Upper lobe of right lung (tissue), 1 donor: ENCODE measurements around the gene VPS51. TPM values are rescaled to one million over a fixed set of nuclear protein-coding genes. Genes with fewer than 3 reads are reported as not detected.

ENCODE experiments used
- ATAC-seq: fragments of 200-7000 bp; cut with Tn5 transposase; one replicate; pipeline ENCODE4 v1.9.1; 2020; ENCODE audit warnings: mild to moderate bottlenecking, moderate library complexity
- DNase-seq: peaks from one replicate; pipeline ENCODE4 v3.0.0-alpha.2; 2020
- H3K27ac ChIP-seq: fragments of 200-600 bp; one replicate; pipeline ENCODE4 v1.8.0; 2022
- H3K27me3 ChIP-seq: fragments of 200-600 bp; one replicate; pipeline ENCODE4 v1.8.0; 2022; ENCODE audit warnings: mild to moderate bottlenecking
- H3K36me3 ChIP-seq: fragments of 200-600 bp; one replicate; pipeline ENCODE4 v1.8.0; 2022
- H3K4me1 ChIP-seq: fragments of 200-600 bp; one replicate; pipeline ENCODE4 v1.8.0; 2022
- H3K4me3 ChIP-seq: fragments of 200-600 bp; one replicate; pipeline ENCODE4 v1.8.0; 2022; ENCODE audit warnings: mild to moderate bottlenecking
- H3K9me3 ChIP-seq: fragments of 200-600 bp; one replicate; pipeline ENCODE4 v1.8.0; 2022
- intact Hi-C: fragments of 100-400 bp; cut with DNase I; formaldehyde crosslinking; loops from one replicate; pipeline ENCODE4 v1.11.0; 2022
- total RNA-seq: library from RNA; stranded (reverse); fragmentation: NEBNext Ultra II Directional; extraction: Animal tissue kit (Norgen Biotek cat#: 25700); gene quantifications from one replicate; pipeline ENCODE4 v1.2.1, GENCODE V29; 2021
- TF ChIP-seq, protein P1 (sequence below): fragments of 200-600 bp; IDR thresholded peaks from one replicate; pipeline ENCODE4 v1.8.0; 2022; ENCODE audit warnings: antibody characterized with exemption
- donor health status: DM: no; HTN: yes; CAD: no; lungs with severe emphysema.

VPS51 gene
- total RNA-seq, 1 donor from 2014 or later, result 101 TPM

DNA sequence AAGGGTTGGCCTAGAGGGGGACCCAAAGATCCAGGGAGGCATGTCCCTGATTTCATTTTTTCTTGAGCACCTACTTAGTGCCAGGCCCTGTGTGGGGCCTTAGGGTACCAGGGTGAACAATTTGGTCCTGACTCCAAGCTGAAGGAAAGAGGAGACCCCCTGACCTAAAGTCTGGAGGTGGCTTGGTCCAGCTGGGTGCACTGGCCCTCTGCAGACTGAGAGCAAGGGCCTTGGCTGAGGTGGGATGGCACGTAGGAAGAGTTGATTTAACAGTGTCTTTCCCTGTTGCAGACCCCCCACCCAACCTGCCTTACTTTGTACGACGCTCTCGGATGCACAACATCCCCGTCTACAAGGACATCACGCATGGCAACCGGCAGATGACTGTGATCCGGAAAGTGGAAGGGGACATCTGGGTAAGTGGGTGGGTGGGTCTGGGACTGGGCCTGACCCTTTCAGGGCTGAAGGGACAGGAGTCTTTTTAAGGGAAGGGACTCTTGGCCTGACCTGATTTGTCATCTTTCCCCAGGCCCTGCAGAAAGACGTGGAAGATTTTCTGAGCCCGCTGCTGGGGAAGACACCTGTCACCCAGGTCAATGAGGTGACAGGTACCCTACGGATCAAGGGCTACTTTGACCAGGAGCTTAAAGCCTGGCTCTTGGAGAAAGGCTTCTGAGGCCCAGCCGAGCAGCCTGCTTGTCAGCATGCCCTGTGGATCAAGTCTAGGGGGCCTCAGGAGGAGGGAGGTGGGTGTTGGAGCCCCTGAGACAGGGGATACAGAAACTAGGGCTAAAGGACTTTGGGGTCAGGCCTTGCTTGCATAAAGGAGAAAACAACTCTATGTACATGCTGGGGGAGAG is 29.4 kb downstream of the VPS51 start:
- no peaks in the 10 kb centered on the region for H3K9me3 ChIP-seq
- H3K4me3 ChIP-seq, result no peak overlapping the region
- H3K36me3 ChIP-seq, result peaks cover 72% of the 10 kb centered on the region
- no peaks in the 10 kb centered on the region for H3K27me3 ChIP-seq
- H3K4me1 ChIP-seq, result peaks cover 16% of the 10 kb centered on the region
- no peak overlapping the region for H3K27ac ChIP-seq
- peak; percentile 9 for DNase-seq
- TF ChIP-seq, protein P1, sequence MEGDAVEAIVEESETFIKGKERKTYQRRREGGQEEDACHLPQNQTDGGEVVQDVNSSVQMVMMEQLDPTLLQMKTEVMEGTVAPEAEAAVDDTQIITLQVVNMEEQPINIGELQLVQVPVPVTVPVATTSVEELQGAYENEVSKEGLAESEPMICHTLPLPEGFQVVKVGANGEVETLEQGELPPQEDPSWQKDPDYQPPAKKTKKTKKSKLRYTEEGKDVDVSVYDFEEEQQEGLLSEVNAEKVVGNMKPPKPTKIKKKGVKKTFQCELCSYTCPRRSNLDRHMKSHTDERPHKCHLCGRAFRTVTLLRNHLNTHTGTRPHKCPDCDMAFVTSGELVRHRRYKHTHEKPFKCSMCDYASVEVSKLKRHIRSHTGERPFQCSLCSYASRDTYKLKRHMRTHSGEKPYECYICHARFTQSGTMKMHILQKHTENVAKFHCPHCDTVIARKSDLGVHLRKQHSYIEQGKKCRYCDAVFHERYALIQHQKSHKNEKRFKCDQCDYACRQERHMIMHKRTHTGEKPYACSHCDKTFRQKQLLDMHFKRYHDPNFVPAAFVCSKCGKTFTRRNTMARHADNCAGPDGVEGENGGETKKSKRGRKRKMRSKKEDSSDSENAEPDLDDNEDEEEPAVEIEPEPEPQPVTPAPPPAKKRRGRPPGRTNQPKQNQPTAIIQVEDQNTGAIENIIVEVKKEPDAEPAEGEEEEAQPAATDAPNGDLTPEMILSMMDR, result no peak
- no peak for ATAC-seq
- intact Hi-C loops, result no loop called here

DNA sequence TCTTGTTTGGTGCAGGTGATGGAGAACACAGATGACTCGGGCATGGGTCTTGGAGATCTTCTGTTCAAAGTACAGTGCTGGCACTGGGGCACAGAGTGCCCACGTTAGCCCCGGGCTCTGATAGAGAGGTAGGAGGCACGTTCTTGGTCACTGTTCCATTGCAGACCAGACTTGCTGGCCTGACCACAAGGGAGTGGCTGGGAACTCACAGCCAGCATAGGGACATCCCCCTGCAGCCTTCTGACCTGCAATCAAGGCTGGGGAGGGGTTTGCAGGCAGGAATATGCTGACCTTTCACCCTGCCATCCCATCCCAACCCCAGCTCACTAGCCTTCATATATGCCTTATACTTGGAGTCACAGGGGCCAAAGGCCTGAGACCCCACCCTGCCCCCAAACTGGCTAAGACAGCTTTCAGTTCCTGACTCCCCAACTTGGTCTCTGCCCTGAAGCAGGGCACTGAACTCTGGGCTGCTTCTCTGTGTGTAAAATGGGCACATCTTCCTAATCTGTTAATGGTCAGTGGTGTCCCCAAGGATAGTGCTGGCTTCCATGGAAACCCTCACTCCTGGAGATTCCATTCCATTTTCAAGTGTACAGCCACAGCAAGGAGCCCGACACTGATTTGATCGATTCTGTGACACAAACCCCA is 30.7 kb downstream of the VPS51 start:
- ATAC-seq, result no peak
- Histone ChIP-seq H3K9me3 (no peaks in the 10 kb centered on the region), H3K4me3 (no peak overlapping the region), H3K27me3 (no peaks in the 10 kb centered on the region), H3K4me1 (peaks cover 6% of the 10 kb centered on the region), H3K36me3 (peaks cover 76% of the 10 kb centered on the region), H3K27ac (no peak overlapping the region)
- TF ChIP-seq, protein P1, result no peak
- intact Hi-C loops, result no loop called here
- DNase-seq, result no peak

DNA sequence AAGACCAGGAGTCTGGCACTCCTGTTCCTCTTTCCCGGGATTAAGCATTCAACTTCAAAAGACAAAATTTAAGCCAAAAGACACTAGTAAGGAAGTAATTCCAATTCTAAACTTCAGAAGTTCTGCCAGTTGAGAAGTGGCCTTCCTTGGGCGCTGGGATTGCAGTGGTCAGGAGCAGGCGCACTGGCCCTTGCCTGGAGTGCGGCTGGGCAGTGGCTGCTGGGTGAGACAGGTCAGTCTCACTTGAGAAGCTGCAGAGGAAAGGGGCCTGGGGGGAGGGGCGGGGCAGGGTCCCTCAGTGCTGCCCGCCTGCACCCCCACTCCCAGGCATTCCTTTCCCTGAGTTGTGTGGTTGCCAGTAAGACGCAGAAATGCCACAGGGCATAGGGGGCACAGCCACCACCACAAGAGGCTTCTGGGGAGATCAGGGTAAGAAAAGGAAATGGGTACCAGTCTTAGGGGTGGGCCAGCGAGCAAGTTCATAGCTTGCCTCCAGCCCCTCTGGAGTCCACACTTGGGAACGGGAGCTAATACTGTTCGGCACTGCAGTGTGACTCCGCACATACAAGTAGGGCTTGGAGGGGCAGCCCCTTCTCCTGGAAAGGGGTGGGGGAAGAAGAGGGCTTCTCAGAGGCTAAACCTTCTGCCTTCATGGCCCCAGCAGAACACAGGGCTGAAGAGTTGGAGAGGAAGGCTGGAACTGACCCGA is 31.6 kb downstream of the VPS51 start:
- DNase-seq, result no peak
- no peak for ATAC-seq

DNA sequence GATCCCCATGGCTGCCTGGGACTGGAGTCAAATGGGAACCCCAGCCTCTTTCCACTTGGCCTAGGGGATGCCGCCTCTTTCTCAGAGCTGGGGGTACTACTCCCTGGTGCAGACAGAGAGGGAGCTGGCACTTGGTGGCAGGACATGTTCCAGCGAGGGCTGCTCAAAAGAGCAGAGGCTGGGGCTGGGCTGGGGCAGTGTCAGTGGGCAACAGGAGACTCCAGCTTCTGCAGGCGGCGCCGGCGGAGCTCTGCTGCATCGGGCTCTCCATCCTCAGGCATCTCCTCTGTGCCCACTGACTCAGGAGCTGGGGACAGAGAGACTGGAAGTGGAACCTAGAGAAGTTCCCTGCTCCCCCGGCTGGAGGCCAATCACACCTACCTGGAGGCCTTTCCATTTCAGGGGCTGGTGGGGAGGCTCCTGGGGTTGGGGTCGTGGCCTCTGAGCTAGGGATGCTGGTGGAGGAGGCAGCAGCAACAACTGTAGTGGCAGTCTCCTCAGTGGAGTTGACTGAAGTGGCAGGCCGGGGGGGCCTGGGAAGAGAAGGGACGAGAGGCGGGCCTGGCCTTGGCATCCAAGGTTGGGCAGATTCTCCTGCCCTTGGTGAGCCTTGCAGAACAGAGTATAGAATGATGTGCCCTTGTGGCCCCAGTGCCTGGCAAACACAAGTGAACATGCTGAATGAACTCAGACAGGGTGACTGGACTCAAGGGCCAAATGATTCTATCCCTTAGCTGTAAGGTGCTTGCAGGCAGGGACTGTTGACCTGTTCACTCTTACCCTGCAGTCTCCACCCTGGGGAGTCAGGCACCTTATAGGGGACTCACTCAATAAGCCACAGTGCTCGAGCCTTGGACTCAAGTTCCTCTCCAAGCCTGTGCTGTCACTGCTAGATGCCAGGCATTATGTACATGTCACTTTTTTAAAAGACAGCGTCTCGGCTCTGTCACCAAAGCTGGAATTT is 32.5 kb downstream of the VPS51 start:
- Histone ChIP-seq H3K27ac (no peak overlapping the region), H3K27me3 (no peaks in the 10 kb centered on the region), H3K4me3 (no peak overlapping the region), H3K4me1 (peaks cover 15% of the 10 kb centered on the region), H3K9me3 (no peaks in the 10 kb centered on the region), H3K36me3 (peaks cover 87% of the 10 kb centered on the region)
- intact Hi-C loops, result no loop called here
- ATAC-seq, result no peak
- no peak for DNase-seq
- TF ChIP-seq, protein P1, result no peak

More for the DNA sequence above, 31.6 kb downstream of the VPS51 start:
- no peaks in the 10 kb centered on the region for H3K27me3 ChIP-seq
- H3K4me1 ChIP-seq, result peaks cover 12% of the 10 kb centered on the region
- no peak overlapping the region for H3K27ac ChIP-seq
- H3K9me3 ChIP-seq, result no peaks in the 10 kb centered on the region
- TF ChIP-seq, protein P1, result no peak
- H3K36me3 ChIP-seq, result peaks cover 85% of the 10 kb centered on the region
- intact Hi-C loops, result no loop called here
- H3K4me3 ChIP-seq, result no peak overlapping the region
